A673 (cell line): ENCODE data around the gene PTPN12. TPM values are rescaled to one million over a fixed set of nuclear protein-coding genes. Genes with fewer than 3 reads are reported as not detected.

Experiments
- BruUV-seq: library from RNA; stranded (reverse); fragments of 400-500 nt; replicated peaks from 2 replicates; lab custom pipeline; 2021; lab: Mats Ljungman, UMichigan
- CTCF ChIA-PET: fragments of 300-600 bp; sonication (Branson Sonifier 250); formaldehyde crosslinking; loops from one replicate; lab custom pipeline; 2022; ENCODE audit warnings: antibody characterized with exemption; lab: Charles Lee
- POLR2A ChIA-PET: fragments of 300-600 bp; sonication (Branson Sonifier 250); formaldehyde crosslinking; loops from one replicate; lab custom pipeline; 2022; ENCODE audit warnings: antibody characterized with exemption; ENCODE audit not compliant: low non-redundant PET; lab: Charles Lee
- DNase-seq: peaks from one replicate; pipeline ENCODE4 v3.0.0-alpha.2; 2015; ENCODE audit warnings: low spot score
- H3K27ac ChIP-seq: fragments of 200-600 bp; sonication (generic); 2 replicates; pipeline ENCODE4 v1.5.1; 2016; ENCODE audit warnings: mixed run types, low read depth, mild to moderate bottlenecking, mixed read lengths, antibody characterized with exemption, low read length; ENCODE audit not compliant: poor library complexity, severe bottlenecking
- H3K27me3 ChIP-seq: fragments of 200-600 bp; sonication (generic); replicated peaks from 2 replicates; pipeline ENCODE4 v1.6.1; 2017; ENCODE audit warnings: mixed run types, low read depth, mild to moderate bottlenecking, mixed read lengths, antibody characterized with exemption, low read length; ENCODE audit not compliant: insufficient read depth, poor library complexity
- H3K36me3 ChIP-seq: fragments of 200-600 bp; sonication (generic); 2 replicates; pipeline ENCODE4 v1.6.1; 2016; ENCODE audit warnings: mixed run types, mild to moderate bottlenecking, mixed read lengths, antibody characterized with exemption, low read length; ENCODE audit not compliant: insufficient read depth, poor library complexity, severe bottlenecking
- H3K4me1 ChIP-seq: fragments of 200-600 bp; sonication (generic); 2 replicates; pipeline ENCODE4 v1.6.1; 2017; ENCODE audit warnings: mixed run types, mild to moderate bottlenecking, mixed read lengths, antibody characterized with exemption, low read length; ENCODE audit not compliant: insufficient read depth, poor library complexity, severe bottlenecking
- H3K4me3 ChIP-seq: fragments of 200-600 bp; sonication (generic); 2 replicates; pipeline ENCODE4 v1.5.1; 2016; ENCODE audit warnings: low read depth, mixed run types, mild to moderate bottlenecking, mixed read lengths, low read length; ENCODE audit not compliant: poor library complexity, severe bottlenecking
- H3K9me3 ChIP-seq: fragments of 200-600 bp; sonication (generic); 2 replicates; pipeline ENCODE4 v1.6.1; 2016; ENCODE audit warnings: mixed run types, low read depth, mild to moderate bottlenecking, mixed read lengths, antibody characterized with exemption, low read length; ENCODE audit not compliant: poor library complexity, severe bottlenecking
- EZH2 ChIP-seq: fragments of 200-600 bp; sonication (generic); IDR thresholded peaks from 2 replicates; pipeline ENCODE4 v1.6.1; 2017; ENCODE audit warnings: borderline replicate concordance, low read depth, mild to moderate bottlenecking, mixed read lengths, antibody characterized with exemption, low read length; ENCODE audit not compliant: poor library complexity, severe bottlenecking
- intact Hi-C: fragments of 100-400 bp; cut with micrococcal nuclease; formaldehyde crosslinking; loops from one replicate; pipeline ENCODE4 v1.10.0; 2022; ENCODE audit not compliant: unreplicated experiment
- total RNA-seq: library from RNA; stranded (reverse); gene quantifications from 2 replicates; pipeline ENCODE4 v1.2.3, GENCODE V29; 2021
- TF ChIP-seq, protein P1 (sequence below): fragments of 300-800, 200-600 bp; sonication (generic); conservative IDR thresholded peaks from 2 replicates; pipeline ENCODE4 v1.5.1; 2017; ENCODE audit warnings: low read depth, mild to moderate bottlenecking, antibody characterized with exemption, low read length, moderate library complexity, mixed read lengths

Gene PTPN12
- total RNA-seq, 1 experiment from 2014 or later, result 63.3 TPM

DNA sequence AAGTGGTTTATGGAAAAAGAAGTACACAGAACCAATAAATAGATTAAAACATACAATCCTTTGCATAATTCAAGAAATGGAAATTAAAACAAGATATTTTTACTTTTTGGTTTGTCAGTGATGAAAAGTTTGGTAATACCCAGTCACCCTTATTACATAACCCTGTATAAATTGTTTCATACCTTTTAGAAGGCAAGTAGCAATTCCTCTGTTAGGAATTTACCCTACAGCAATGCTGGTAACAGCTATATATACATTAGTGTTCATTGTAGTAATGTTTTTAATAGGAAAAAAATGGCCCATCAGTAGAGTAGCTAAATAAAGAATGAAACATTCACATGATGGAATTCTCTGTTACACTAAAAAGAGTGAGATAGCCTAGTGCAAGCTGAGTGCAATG lies 42.7 kb downstream of the PTPN12 start:
- no peak overlapping the region for H3K27ac ChIP-seq
- peaks cover 9% of the 10 kb centered on the region for H3K36me3 ChIP-seq
- H3K4me3 ChIP-seq, result no peak overlapping the region
- intact Hi-C loops, result no loop called here
- ChIA-PET POLR2A (no interaction called here), CTCF (no interaction called here)
- no peak for TF ChIP-seq EZH2
- TF ChIP-seq, protein P1, sequence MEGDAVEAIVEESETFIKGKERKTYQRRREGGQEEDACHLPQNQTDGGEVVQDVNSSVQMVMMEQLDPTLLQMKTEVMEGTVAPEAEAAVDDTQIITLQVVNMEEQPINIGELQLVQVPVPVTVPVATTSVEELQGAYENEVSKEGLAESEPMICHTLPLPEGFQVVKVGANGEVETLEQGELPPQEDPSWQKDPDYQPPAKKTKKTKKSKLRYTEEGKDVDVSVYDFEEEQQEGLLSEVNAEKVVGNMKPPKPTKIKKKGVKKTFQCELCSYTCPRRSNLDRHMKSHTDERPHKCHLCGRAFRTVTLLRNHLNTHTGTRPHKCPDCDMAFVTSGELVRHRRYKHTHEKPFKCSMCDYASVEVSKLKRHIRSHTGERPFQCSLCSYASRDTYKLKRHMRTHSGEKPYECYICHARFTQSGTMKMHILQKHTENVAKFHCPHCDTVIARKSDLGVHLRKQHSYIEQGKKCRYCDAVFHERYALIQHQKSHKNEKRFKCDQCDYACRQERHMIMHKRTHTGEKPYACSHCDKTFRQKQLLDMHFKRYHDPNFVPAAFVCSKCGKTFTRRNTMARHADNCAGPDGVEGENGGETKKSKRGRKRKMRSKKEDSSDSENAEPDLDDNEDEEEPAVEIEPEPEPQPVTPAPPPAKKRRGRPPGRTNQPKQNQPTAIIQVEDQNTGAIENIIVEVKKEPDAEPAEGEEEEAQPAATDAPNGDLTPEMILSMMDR, result no peak
- H3K27me3 ChIP-seq, result no peaks in the 10 kb centered on the region
- H3K9me3 ChIP-seq, result no peaks in the 10 kb centered on the region
- H3K4me1 ChIP-seq, result peaks cover 31% of the 10 kb centered on the region
- DNase-seq, result no peak
- no TSS peak for BruUV-seq

DNA sequence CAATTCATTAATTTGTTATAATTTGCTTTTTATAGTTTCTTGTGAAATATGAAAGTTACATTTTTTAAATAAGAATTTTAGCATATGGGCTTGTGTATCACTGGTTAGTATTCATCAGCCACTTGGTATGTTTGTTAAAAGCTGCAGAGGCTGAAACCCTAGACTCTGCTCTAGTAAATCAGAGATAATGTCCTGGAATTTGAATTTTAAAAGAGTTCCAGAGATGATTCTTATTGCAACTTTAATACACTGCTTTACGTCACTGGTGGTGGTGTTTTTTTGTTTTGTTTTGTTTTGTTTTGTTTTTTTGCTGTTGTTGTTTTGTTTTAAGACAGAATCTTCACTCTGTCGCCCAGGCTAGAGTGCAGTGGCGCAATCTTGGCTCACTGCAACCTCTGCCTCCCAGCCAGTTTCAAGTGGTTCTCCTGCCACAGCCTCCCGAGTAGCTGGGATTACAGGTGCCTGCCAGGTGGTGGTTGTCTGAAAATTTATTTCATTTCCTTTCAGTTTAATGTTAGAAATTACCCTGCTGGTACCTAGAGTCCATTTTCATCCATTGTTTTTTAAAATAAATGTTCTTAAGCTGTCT lies 43.8 kb downstream of the PTPN12 start:
- H3K36me3 ChIP-seq, result peaks cover 17% of the 10 kb centered on the region

DNA sequence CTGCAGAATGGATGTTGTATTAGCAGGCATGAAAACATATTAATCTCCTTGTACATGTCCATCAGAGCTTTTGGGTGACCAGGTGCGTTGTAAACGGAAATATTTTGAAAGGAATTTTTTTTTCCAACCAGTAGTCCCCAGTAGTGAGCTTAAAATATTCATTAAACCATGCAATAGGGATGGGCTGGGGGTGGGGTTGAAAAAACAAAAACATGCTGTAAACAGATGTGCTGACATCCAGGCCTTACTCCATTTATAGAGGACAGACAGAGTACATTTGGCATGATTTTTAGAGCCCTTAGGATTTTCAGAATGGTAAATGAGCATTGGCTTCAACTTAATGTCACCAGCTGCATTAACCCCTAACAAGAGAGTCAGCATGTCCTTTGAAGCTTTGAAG lies 50.2 kb downstream of the PTPN12 start:
- BruUV-seq, result no TSS peak
- H3K9me3 ChIP-seq, result no peaks in the 10 kb centered on the region
- intact Hi-C loops, result no loop called here
- peaks cover 17% of the 10 kb centered on the region for H3K36me3 ChIP-seq
- H3K4me1 ChIP-seq, result no peaks in the 10 kb centered on the region
- CTCF ChIA-PET, result interaction anchor here (0.6 kb wide), 1 partner anchor 14 kb away, joined by 13 read pairs; no protein-coding TSS in a partner anchor
- H3K27me3 ChIP-seq, result no peaks in the 10 kb centered on the region
- no peak overlapping the region for H3K4me3 ChIP-seq
- no peak for TF ChIP-seq EZH2
- TF ChIP-seq, protein P1, result no peak
- POLR2A ChIA-PET, result no interaction called here
- H3K27ac ChIP-seq, result no peak overlapping the region
- no peak for DNase-seq

More for the DNA sequence above, 43.8 kb downstream of the PTPN12 start:
- no TSS peak for BruUV-seq
- peaks cover 31% of the 10 kb centered on the region for H3K4me1 ChIP-seq
- POLR2A ChIA-PET, result no interaction called here
- no peaks in the 10 kb centered on the region for H3K27me3 ChIP-seq
- intact Hi-C loops, result no loop called here
- H3K27ac ChIP-seq, result no peak overlapping the region
- no peak for TF ChIP-seq EZH2
- TF ChIP-seq, protein P1, result no peak
- no peak overlapping the region for H3K4me3 ChIP-seq
- H3K9me3 ChIP-seq, result no peaks in the 10 kb centered on the region
- CTCF ChIA-PET, result no interaction called here
- DNase-seq, result no peak
